Breast epithelium (tissue), 3 donors: Measurements from ENCODE around the gene C17orf113.

Experiments used
- CTCF ChIP-seq, 3 donors: fragments of 450-650 bp; IDR thresholded peaks; one replicate each; pipeline ENCODE4 v1.5.1; 2016 to 2017; ENCODE audit warnings: antibody characterized with exemption in 3 of 3, mild to moderate bottlenecking in 3 of 3, moderate library complexity in 3 of 3
- POLR2A ChIP-seq: fragments of 450-650 bp; IDR thresholded peaks from one replicate; pipeline ENCODE4 v1.6.1; 2016; ENCODE audit warnings: antibody characterized with exemption, mild to moderate bottlenecking, moderate library complexity
- POLR2AphosphoS5 ChIP-seq, 3 donors: sonication (generic); formaldehyde crosslinking; IDR thresholded peaks; one replicate each; pipeline ENCODE4 v1.6.1; 2017; ENCODE audit warnings: antibody characterized with exemption in 3 of 3

GRCh38 chr17:42078396-42079043 is 28.1 kb upstream of the C17orf113 start:
- no peak for TF ChIP-seq CTCF (IDR thresholded peaks at IDR 0.05)
- no peak for TF ChIP-seq POLR2AphosphoS5 (IDR thresholded peaks at IDR 0.05)
- no peak for TF ChIP-seq POLR2A
